HepG2 (cell line): Measurements from ENCODE around the gene OVOL3. TPM values are rescaled to one million over a fixed set of nuclear protein-coding genes. Genes with fewer than 3 reads are reported as not detected.
A peak's percentile ranks its signal among the peaks of the same experiment; 100 is the strongest.

Experiments
- DMAP1 ChIP-seq: IDR thresholded peaks from 2 replicates; pipeline ENCODE4 v1.6.1; 2016
- FOSL1 ChIP-seq: sonication (generic); formaldehyde crosslinking; IDR thresholded peaks from 2 replicates; pipeline ENCODE4 v1.9.0; 2021; ENCODE audit warnings: missing genetic modification reagents, borderline replicate concordance
- GATAD2A ChIP-seq: IDR thresholded peaks from 2 replicates; pipeline ENCODE4 v1.6.1; 2016
- IRX3 ChIP-seq: sonication (generic); formaldehyde crosslinking; IDR thresholded peaks from 2 replicates; pipeline ENCODE4 v1.8.1; 2023; ENCODE audit warnings: mild to moderate bottlenecking, low read depth, missing genetic modification reagents, borderline replicate concordance
- KDM6A ChIP-seq: IDR thresholded peaks from 2 replicates; pipeline ENCODE4 v1.6.1; 2016; ENCODE audit warnings: low read depth
- MED13 ChIP-seq: sonication (generic); formaldehyde crosslinking; IDR thresholded peaks from 2 replicates; pipeline ENCODE4 v1.5.0; 2020; ENCODE audit warnings: missing genetic modification reagents
- NCOA2 ChIP-seq: sonication (generic); formaldehyde crosslinking; IDR thresholded peaks from 2 replicates; pipeline ENCODE4 v1.8.0; 2022; ENCODE audit warnings: inconsistent platforms
- NCOA5 ChIP-seq: sonication (generic); formaldehyde crosslinking; IDR thresholded peaks from 2 replicates; pipeline ENCODE4 v1.4.0; 2020; ENCODE audit warnings: missing genetic modification reagents
- NKX3-1 ChIP-seq: sonication (generic); formaldehyde crosslinking; IDR thresholded peaks from 2 replicates; pipeline ENCODE4 v1.5.0; 2020; ENCODE audit warnings: missing genetic modification reagents
- POGZ ChIP-seq: sonication (generic); formaldehyde crosslinking; IDR thresholded peaks from 2 replicates; pipeline ENCODE4 v1.4.0; 2020; ENCODE audit warnings: mild to moderate bottlenecking, missing genetic modification reagents
- RAD21 ChIP-seq: fragments of 450-650 bp; formaldehyde crosslinking; IDR thresholded peaks from 2 replicates; pipeline ENCODE4 v1.5.0; 2020; ENCODE audit warnings: mild to moderate bottlenecking
- REPIN1 ChIP-seq: sonication (generic); formaldehyde crosslinking; IDR thresholded peaks from 2 replicates; pipeline ENCODE4 v1.8.0; 2022; ENCODE audit warnings: missing genetic modification reagents, low read depth, mild to moderate bottlenecking, borderline replicate concordance
- RFXAP ChIP-seq: sonication (generic); formaldehyde crosslinking; IDR thresholded peaks from 2 replicates; pipeline ENCODE4 v1.4.0; 2020; ENCODE audit warnings: missing genetic modification reagents, borderline replicate concordance
- SAFB2 ChIP-seq: sonication (generic); formaldehyde crosslinking; IDR thresholded peaks from 2 replicates; pipeline ENCODE4 v1.5.1; 2020; ENCODE audit warnings: missing genetic modification reagents, low read depth, mild to moderate bottlenecking, borderline replicate concordance
- THAP7 ChIP-seq: sonication (generic); formaldehyde crosslinking; IDR thresholded peaks from 2 replicates; pipeline ENCODE4 v1.8.1; 2023; ENCODE audit warnings: mild to moderate bottlenecking, missing genetic modification reagents
- TOE1 ChIP-seq: sonication (generic); formaldehyde crosslinking; IDR thresholded peaks from 2 replicates; pipeline ENCODE4 v1.4.0; 2020; ENCODE audit warnings: mild to moderate bottlenecking, missing genetic modification reagents
- TOPORS ChIP-seq: sonication (generic); formaldehyde crosslinking; IDR thresholded peaks from 2 replicates; pipeline ENCODE4 v1.8.0; 2023; ENCODE audit warnings: mild to moderate bottlenecking, missing genetic modification reagents
- ZBED4 ChIP-seq: sonication (generic); formaldehyde crosslinking; IDR thresholded peaks from 2 replicates; pipeline ENCODE4 v1.4.0; 2020; ENCODE audit warnings: missing genetic modification reagents, borderline replicate concordance
- ZFP36L2 ChIP-seq: sonication (generic); formaldehyde crosslinking; IDR thresholded peaks from 2 replicates; pipeline ENCODE4 v1.4.0; 2020; ENCODE audit warnings: missing genetic modification reagents
- ZNF30 ChIP-seq: sonication (generic); formaldehyde crosslinking; IDR thresholded peaks from 2 replicates; pipeline ENCODE4 v1.5.0; 2020; ENCODE audit warnings: mild to moderate bottlenecking, missing genetic modification reagents
- ZNF576 ChIP-seq: sonication (generic); formaldehyde crosslinking; IDR thresholded peaks from 2 replicates; pipeline ENCODE4 v1.4.0; 2020; ENCODE audit warnings: mild to moderate bottlenecking, missing genetic modification reagents
- ZNF652 ChIP-seq: IDR thresholded peaks from 2 replicates; pipeline ENCODE4 v1.6.1; 2016; ENCODE audit warnings: low read depth, borderline replicate concordance
- ZNF670 ChIP-seq: sonication (generic); formaldehyde crosslinking; IDR thresholded peaks from 2 replicates; pipeline ENCODE4 v1.8.0; 2022; ENCODE audit warnings: mild to moderate bottlenecking, missing genetic modification reagents, borderline replicate concordance
- ZNF678 ChIP-seq: sonication (generic); formaldehyde crosslinking; IDR thresholded peaks from 2 replicates; pipeline ENCODE4 v1.4.0; 2020; ENCODE audit warnings: mild to moderate bottlenecking, missing genetic modification reagents
- ZNF781 ChIP-seq: sonication (generic); formaldehyde crosslinking; IDR thresholded peaks from 2 replicates; pipeline ENCODE4 v1.5.1; 2020; ENCODE audit warnings: borderline replicate concordance, mild to moderate bottlenecking, missing genetic modification reagents; ENCODE audit errors: not compliant biosample characterization
- polyA plus RNA-seq, 8 experiments: library from polyadenylated mRNA; depleted of rRNA in 3 of 8; stranded (reverse) in 7 of 8; unstranded in 1 of 8; fragments of >200 nt; fragmentation: Illumina TruSeq in 4 of 8; extraction: Trizol in 4 of 8; gene quantifications; 2 replicates each; pipeline versions ENCODE4 v1.2.1 to v1.2.3, GENCODE V29; 2011 to 2016; ENCODE audit warnings: low read depth in 4 of 8, missing spikeins in 1 of 8, mixed read lengths in 1 of 8; ENCODE audit not compliant: insufficient read depth in 1 of 8
- total RNA-seq, 5 experiments: library from RNA; depleted of rRNA; stranded (reverse); fragments of >200 nt; fragmentation: Illumina TruSeq; extraction: Trizol; gene quantifications; 2 replicates each; pipeline ENCODE4 v1.2.3, GENCODE V29; 2016; ENCODE audit warnings: low read depth in 1 of 5

The OVOL3 gene
- total and polyA plus RNA-seq, 2 of the 13 experiments (the other 11 are each of a cell fraction or from before 2014, with no cell fraction given): not detected

GRCh38 chr19:36120092-36120983 lies 9.4 kb downstream of the OVOL3 start (continued):
- peak; percentile 60 for TF ChIP-seq ZNF670 (CRISPR knock-in tag)
- peak; percentile 78 for TF ChIP-seq REPIN1 (CRISPR knock-in tag)
- peak; percentile 57; the same call in 1 of the 2 replicates for TF ChIP-seq POGZ (CRISPR knock-in tag)
- peak; percentile 99 for TF ChIP-seq KDM6A (CRISPR knock-in tag)
- TF ChIP-seq RAD21: no peak
- no peak for TF ChIP-seq ZNF652 (CRISPR knock-in tag)
- no peak for TF ChIP-seq MED13 (CRISPR knock-in tag)
- no peak for TF ChIP-seq TOE1
- TF ChIP-seq ZBED4 (CRISPR knock-in tag): peak; percentile 80; the same call in 1 of the 2 replicates
- no peak for TF ChIP-seq ZNF30
- TF ChIP-seq NKX3-1: peak; percentile 21; the same call in 1 of the 2 replicates
- TF ChIP-seq ZFP36L2: no peak
- no peak for TF ChIP-seq FOSL1
- peak; percentile 88 for TF ChIP-seq GATAD2A
- TF ChIP-seq NCOA5 (CRISPR knock-in tag): no peak
- peak; percentile 79 for TF ChIP-seq NCOA2 (CRISPR knock-in tag)
- TF ChIP-seq TOPORS: peak; percentile 75; the same call in 1 of the 2 replicates
- TF ChIP-seq IRX3 (CRISPR knock-in tag): no peak
- no peak for TF ChIP-seq ZNF576 (CRISPR knock-in tag)
- peak; percentile 91 for TF ChIP-seq DMAP1
- no peak for TF ChIP-seq ZNF678 (CRISPR knock-in tag)
- peak; percentile 29 for TF ChIP-seq ZNF781 (CRISPR knock-in tag)
- TF ChIP-seq RFXAP: peak; percentile 71; the same call in 1 of the 2 replicates
- 0 out of 2 replicates have a peak, but pooled peaks have one; percentile 15 for TF ChIP-seq SAFB2
- TF ChIP-seq THAP7 (CRISPR knock-in tag): peak; percentile 70; the same call in 1 of the 2 replicates
